Activated naive CD8-positive, alpha-beta T cell treated with anti-CD3 and anti-CD28 coated beads, Interleukin-2, amount 10 ng/mL, durations not matched to agents 7 days and 5 days (primary cell): ENCODE results near the gene METTL26. TPM values are rescaled to one million over a fixed set of nuclear protein-coding genes. Genes with fewer than 3 reads are reported as not detected.

Source experiments
- ATAC-seq: fragments of 150-1000 bp; cut with Tn5 transposase; one replicate; pipeline ENCODE4 v1.10.0; 2021; ENCODE audit warnings: low read depth, moderate library complexity
- POLR2A ChIA-PET: fragments of 350-600 bp; sonication (Branson Sonifier 250); formaldehyde crosslinking; loops from one replicate; lab custom pipeline; 2021; ENCODE audit warnings: antibody characterized with exemption; lab: Charles Lee
- DNase-seq: peaks from one replicate; pipeline ENCODE4 v3.0.0; 2021
- H3K27ac Mint-ChIP-seq: one replicate; pipeline ENCODE4 v1.8.0; 2022; ENCODE audit warnings: mild to moderate bottlenecking, mixed read lengths
- H3K27me3 Mint-ChIP-seq: one replicate; pipeline ENCODE4 v1.8.0; 2022; ENCODE audit warnings: mild to moderate bottlenecking, moderate library complexity, mixed read lengths
- H3K36me3 Mint-ChIP-seq: one replicate; pipeline ENCODE4 v1.8.0; 2021; ENCODE audit warnings: mild to moderate bottlenecking, mixed read lengths
- H3K4me1 Mint-ChIP-seq: one replicate; pipeline ENCODE4 v1.8.0; 2021; ENCODE audit warnings: mixed read lengths
- H3K4me3 Mint-ChIP-seq: one replicate; pipeline ENCODE4 v1.8.0; 2022; ENCODE audit warnings: mild to moderate bottlenecking, moderate library complexity, mixed read lengths
- H3K9me3 Mint-ChIP-seq: one replicate; pipeline ENCODE4 v1.8.0; 2021; ENCODE audit warnings: mixed read lengths
- total RNA-seq, 2 experiments: library from RNA; stranded (reverse); gene quantifications; one replicate each; pipeline ENCODE4 v1.2.3, GENCODE V29; 2021

Gene METTL26
- total RNA-seq, 2 experiments from 2014 or later = 75.7 to 81.2 TPM

DNA sequence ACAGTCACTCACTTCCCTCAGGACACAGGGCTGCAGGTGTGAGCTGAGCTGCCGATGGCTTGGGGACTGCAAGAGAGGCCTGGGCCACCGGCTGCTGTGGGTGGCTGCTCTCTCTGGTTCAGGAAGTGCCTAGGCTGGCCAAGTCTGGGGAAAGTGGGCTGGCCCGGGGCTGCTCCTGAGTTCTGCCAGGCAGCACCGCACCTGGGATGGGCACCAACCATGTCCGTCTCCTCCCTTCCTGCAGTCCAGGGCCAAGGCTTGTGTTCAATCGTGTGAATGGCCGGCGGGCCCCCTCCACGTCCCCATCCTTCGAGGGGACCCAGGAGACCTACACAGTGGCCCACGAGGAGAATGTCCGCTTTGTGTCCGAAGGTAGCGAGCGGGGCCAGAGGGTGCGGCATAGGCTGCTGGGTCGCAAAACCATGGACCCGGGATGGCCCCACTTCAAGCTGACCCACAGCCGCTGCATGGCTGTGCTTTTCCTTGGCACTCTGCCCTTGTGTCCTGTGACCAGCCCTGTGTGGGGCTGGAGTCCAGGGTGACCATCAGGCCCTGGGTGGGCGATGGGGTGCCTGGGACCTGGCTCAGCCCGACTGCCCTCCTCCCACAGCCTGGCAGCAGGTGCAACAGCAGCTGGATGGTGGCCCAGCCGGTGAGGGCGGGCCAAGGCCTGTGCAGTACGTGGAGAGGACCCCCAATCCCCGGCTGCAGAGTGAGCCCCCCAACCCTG is 11.2 kb upstream of the METTL26 start:
- no peak overlapping the region for H3K4me3 Mint-ChIP-seq
- H3K9me3 Mint-ChIP-seq = no peaks in the 10 kb centered on the region
- no peak overlapping the region for H3K27ac Mint-ChIP-seq
- H3K4me1 Mint-ChIP-seq = peaks cover 5% of the 10 kb centered on the region
- no peaks in the 10 kb centered on the region for H3K27me3 Mint-ChIP-seq
- DNase-seq (no peak), ATAC-seq (no peak)
- POLR2A ChIA-PET = interaction anchor here (1.2 to 3.1 kb wide), 2 partner anchors 11 to 120 kb away, joined by 4 to 13 read pairs; partner anchors contain the start of genes CAPN15 and METTL26
- H3K36me3 Mint-ChIP-seq = no peaks in the 10 kb centered on the region

- Mint-ChIP-seq H3K36me3 (no peaks in the 10 kb centered on the region), H3K27ac (peak overlapping the region; percentile 12), H3K9me3 (no peaks in the 10 kb centered on the region), H3K4me1 (peaks cover 5% of the 10 kb centered on the region), H3K4me3 (no peak overlapping the region), H3K27me3 (no peaks in the 10 kb centered on the region)
- ATAC-seq (no peak), DNase-seq (no peak)
- POLR2A ChIA-PET = no interaction called here
Observed at GRCh38 chr16:646679-647172, 10.6 kb upstream of the METTL26 start.

GRCh38 chr16:645852-646678 is 10.0 kb upstream of the METTL26 start:
- no peak overlapping the region for H3K27ac Mint-ChIP-seq
- POLR2A ChIA-PET = no interaction called here
- no peak overlapping the region for H3K4me3 Mint-ChIP-seq
- no peaks in the 10 kb centered on the region for H3K9me3 Mint-ChIP-seq
- H3K36me3 Mint-ChIP-seq = no peaks in the 10 kb centered on the region
- DNase-seq = no peak
- peaks cover 5% of the 10 kb centered on the region for H3K4me1 Mint-ChIP-seq
- ATAC-seq = no peak
- H3K27me3 Mint-ChIP-seq = no peaks in the 10 kb centered on the region

GRCh38 chr16:644556-644955 is 8.5 kb upstream of the METTL26 start:
- Mint-ChIP-seq H3K27ac (peak overlapping the region; percentile 26), H3K4me1 (peaks cover 5% of the 10 kb centered on the region), H3K27me3 (no peaks in the 10 kb centered on the region), H3K9me3 (no peaks in the 10 kb centered on the region), H3K4me3 (no peak overlapping the region), H3K36me3 (no peaks in the 10 kb centered on the region)
- DNase-seq (no peak), ATAC-seq (no peak)
- POLR2A ChIA-PET = interaction anchor here (1.4 kb wide), 1 partner anchor 72 kb away, joined by 3 read pairs; no protein-coding TSS in a partner anchor

- Mint-ChIP-seq H3K4me3 (peak overlapping the region; percentile 76), H3K36me3 (no peaks in the 10 kb centered on the region), H3K9me3 (no peaks in the 10 kb centered on the region), H3K27me3 (no peaks in the 10 kb centered on the region), H3K4me1 (peaks cover 5% of the 10 kb centered on the region), H3K27ac (no peak overlapping the region)
- POLR2A ChIA-PET = interaction anchor here (0.6 kb wide), 1 partner anchor 26 kb away, joined by 3 read pairs; no protein-coding TSS in a partner anchor
- no peak for DNase-seq
- no peak for ATAC-seq
Observed at GRCh38 chr16:643050-643368, 6.9 kb upstream of the METTL26 start.

DNA sequence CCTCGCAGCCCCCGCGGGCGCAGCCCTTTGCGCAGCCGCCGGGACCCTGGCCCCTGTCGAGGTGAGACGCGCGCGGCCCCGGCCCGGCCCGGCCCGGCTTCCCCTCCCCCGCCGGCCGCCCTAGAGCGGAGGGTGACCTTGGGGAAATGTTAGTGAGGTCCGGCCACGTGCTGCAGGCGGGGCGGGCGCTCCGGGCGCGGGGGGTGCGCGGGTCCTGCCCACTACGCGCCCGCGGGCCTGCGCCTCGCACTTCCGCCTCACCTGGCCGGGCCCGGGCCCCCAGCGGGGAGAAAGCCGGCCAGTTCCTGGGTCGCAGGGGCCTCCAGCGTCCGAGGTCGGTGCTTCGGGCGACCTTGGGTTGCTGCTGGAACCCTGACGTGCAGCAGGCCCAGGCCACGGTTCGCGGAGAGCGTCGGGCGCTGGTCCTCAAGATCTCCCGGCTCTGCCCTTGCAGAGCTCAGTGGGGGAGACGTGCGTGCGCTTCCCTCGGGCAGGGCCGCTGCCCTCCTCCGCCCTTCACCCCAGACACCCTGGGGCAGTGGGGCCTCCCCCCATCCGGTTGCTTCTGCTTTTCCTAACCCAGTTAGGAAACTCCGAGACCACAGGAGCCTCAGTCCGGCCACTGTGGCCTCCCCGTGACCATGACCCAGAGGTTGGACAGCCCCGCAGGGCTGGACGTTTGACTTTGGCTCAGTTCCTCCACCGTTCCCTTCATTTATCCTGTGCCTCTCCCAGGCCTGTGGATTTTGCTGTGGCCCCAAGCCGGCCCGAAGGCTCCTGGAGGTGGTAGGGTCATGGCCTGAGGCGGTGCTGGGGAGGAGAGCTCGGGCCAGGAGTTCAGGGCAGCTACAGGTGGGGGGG is 6.3 kb upstream of the METTL26 start:
- Mint-ChIP-seq H3K36me3 (no peaks in the 10 kb centered on the region), H3K4me3 (peak overlapping the region; percentile 76), H3K9me3 (no peaks in the 10 kb centered on the region), H3K27me3 (no peaks in the 10 kb centered on the region), H3K27ac (peak overlapping the region; percentile 51), H3K4me1 (peaks cover 5% of the 10 kb centered on the region)
- ATAC-seq = peak; percentile 44
- peak; percentile 74 for DNase-seq
- POLR2A ChIA-PET = interaction anchor here (0.6 kb wide), 1 partner anchor 26 kb away, joined by 3 read pairs; no protein-coding TSS in a partner anchor

DNA sequence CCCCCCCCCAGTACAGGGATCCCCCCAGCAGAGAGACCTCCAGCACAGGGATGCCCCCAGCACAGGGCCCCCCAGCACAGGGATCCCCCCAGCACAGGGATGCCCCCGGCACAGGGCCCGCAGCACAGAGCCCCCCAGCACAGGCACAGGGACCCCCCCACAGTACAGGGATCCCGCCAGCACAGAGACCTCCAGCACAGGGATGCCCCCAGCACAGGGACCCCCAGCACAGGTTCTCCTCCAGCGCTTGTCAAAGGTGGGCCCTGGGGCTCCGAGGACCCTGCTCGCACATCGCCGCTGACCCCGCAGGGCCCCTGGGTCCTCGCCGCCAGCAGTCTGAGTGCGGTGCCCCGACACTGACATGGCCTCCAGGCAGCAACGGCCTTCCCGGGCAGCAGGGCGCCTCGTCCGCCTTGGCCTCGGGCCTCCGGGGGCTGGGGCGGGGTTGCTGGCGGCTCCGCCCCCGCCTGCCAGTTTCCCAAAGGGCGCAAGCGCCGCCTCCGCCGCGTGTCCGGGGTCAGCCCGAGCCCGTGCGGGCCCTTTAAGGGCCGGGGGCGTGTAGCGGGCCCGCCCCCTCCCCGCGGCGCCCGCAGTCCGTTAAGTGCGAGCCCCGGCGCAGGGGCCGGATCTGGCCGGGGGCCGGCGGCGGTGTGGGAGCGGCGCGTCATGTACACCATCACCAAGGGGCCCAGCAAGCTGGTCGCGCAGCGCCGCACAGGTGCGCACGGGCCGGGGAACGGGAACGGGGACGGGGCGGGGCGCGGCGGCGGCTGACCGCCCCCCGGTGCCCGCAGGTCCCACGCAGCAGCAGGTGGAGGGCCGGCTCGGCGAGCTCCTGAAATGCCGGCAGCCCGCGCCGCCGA is 5.5 kb upstream of the METTL26 start, which contains the start of gene MCRIP2:
TSS of gene MCRIP2 (plus strand) at position 503 of the 863 bp plus-strand sequence. CDS start at position 667, 164 bp downstream.
- H3K27ac Mint-ChIP-seq = peak within 1 kb of the TSS; percentile 67
- DNase-seq = peak; percentile 87
- peak; percentile 57 for ATAC-seq
- no peaks in the 10 kb centered on the region for H3K27me3 Mint-ChIP-seq
- no peaks in the 10 kb centered on the region for H3K9me3 Mint-ChIP-seq
- POLR2A ChIA-PET = no interaction called here
- peak within 1 kb of the TSS; percentile 76 for H3K4me3 Mint-ChIP-seq
- no peaks in the 10 kb centered on the region for H3K36me3 Mint-ChIP-seq
- H3K4me1 Mint-ChIP-seq = peaks cover 8% of the 10 kb centered on the region

- Mint-ChIP-seq H3K27me3 (no peaks in the 10 kb centered on the region), H3K4me1 (peaks cover 11% of the 10 kb centered on the region), H3K4me3 (peak overlapping the region; percentile 70), H3K36me3 (no peaks in the 10 kb centered on the region), H3K9me3 (no peaks in the 10 kb centered on the region), H3K27ac (peak overlapping the region; percentile 67)
- no peak for DNase-seq
- no peak for ATAC-seq
- POLR2A ChIA-PET = no interaction called here
Observed at GRCh38 chr16:640614-641013, 4.5 kb upstream of the METTL26 start.

GRCh38 chr16:638836-639235 is 2.7 kb upstream of the METTL26 start:
- no peak overlapping the region for H3K4me3 Mint-ChIP-seq
- no peak for ATAC-seq
- no peaks in the 10 kb centered on the region for H3K27me3 Mint-ChIP-seq
- POLR2A ChIA-PET = no interaction called here
- no peak overlapping the region for H3K27ac Mint-ChIP-seq
- DNase-seq = no peak
- H3K9me3 Mint-ChIP-seq = no peaks in the 10 kb centered on the region
- H3K36me3 Mint-ChIP-seq = no peaks in the 10 kb centered on the region
- H3K4me1 Mint-ChIP-seq = peaks cover 9% of the 10 kb centered on the region

- Mint-ChIP-seq H3K36me3 (no peaks in the 10 kb centered on the region), H3K4me3 (no peak overlapping the region), H3K4me1 (peaks cover 9% of the 10 kb centered on the region), H3K27ac (no peak overlapping the region), H3K27me3 (no peaks in the 10 kb centered on the region), H3K9me3 (no peaks in the 10 kb centered on the region)
- POLR2A ChIA-PET = interaction anchor here (0.5 kb wide), 1 partner anchor 524 kb away, joined by 4 read pairs; no protein-coding TSS in a partner anchor
- DNase-seq (no peak), ATAC-seq (no peak)
Observed at GRCh38 chr16:638034-638543, 2.0 kb upstream of the METTL26 start.

- H3K27ac Mint-ChIP-seq = peak overlapping the region; percentile 94
- ATAC-seq (peak; percentile 2), DNase-seq (no peak)
- H3K27me3 Mint-ChIP-seq = no peaks in the 10 kb centered on the region
- H3K36me3 Mint-ChIP-seq = no peaks in the 10 kb centered on the region
- POLR2A ChIA-PET = interaction anchor here (1.1 to 2.5 kb wide), 10 partner anchors 12 to 282 kb away, joined by 3 to 13 read pairs (median 5); partner anchors contain the start of genes CAPN15, CHTF18, NHLRC4 and RAB40C
- H3K4me1 Mint-ChIP-seq = peaks cover 6% of the 10 kb centered on the region
- H3K4me3 Mint-ChIP-seq = peak overlapping the region; percentile 94
- H3K9me3 Mint-ChIP-seq = no peaks in the 10 kb centered on the region
Observed at GRCh38 chr16:637081-638018, 1.2 kb upstream of the METTL26 start.
